GM20000 (cell line): ENCODE data around the gene DPP10.
"Not testable (repeated sequence)": the region's sequence is repeated elsewhere in the genome, so short reads cannot be mapped to it uniquely, and the experiment has no call there.

Experiments used
- DNase-seq: peaks from one replicate; pipeline ENCODE4 v3.0.0; 2012; ENCODE audit warnings: low spot score
- TF ChIP-seq, protein P1 (sequence below): IDR thresholded peaks from 2 replicates; pipeline ENCODE4 v1.5.1; 2012; ENCODE audit warnings: mild to moderate bottlenecking, control low read depth; ENCODE audit errors: extremely low read depth, missing control alignments

Gene DPP10

DNA sequence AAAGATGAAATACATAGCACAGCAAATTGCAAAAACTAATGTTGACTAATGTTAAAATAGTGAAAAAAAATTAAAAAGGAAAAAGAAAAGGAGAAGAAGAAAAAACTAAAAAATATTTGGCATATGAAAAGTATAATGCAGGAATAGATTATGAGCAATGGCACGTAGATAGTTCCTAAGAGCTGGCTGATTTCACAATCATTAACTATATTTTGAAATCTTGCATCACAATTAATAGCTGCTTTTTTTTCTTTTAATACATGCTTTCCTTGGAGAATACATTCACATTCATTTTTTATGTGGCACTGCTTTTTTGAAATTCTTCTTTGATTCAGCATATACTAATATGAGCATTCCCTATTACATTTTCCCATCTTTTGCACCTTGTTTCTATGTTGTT lies 299.8 kb downstream of the DPP10 start:
- TF ChIP-seq, protein P1, sequence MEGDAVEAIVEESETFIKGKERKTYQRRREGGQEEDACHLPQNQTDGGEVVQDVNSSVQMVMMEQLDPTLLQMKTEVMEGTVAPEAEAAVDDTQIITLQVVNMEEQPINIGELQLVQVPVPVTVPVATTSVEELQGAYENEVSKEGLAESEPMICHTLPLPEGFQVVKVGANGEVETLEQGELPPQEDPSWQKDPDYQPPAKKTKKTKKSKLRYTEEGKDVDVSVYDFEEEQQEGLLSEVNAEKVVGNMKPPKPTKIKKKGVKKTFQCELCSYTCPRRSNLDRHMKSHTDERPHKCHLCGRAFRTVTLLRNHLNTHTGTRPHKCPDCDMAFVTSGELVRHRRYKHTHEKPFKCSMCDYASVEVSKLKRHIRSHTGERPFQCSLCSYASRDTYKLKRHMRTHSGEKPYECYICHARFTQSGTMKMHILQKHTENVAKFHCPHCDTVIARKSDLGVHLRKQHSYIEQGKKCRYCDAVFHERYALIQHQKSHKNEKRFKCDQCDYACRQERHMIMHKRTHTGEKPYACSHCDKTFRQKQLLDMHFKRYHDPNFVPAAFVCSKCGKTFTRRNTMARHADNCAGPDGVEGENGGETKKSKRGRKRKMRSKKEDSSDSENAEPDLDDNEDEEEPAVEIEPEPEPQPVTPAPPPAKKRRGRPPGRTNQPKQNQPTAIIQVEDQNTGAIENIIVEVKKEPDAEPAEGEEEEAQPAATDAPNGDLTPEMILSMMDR, result no peak
- no peak for DNase-seq

DNA sequence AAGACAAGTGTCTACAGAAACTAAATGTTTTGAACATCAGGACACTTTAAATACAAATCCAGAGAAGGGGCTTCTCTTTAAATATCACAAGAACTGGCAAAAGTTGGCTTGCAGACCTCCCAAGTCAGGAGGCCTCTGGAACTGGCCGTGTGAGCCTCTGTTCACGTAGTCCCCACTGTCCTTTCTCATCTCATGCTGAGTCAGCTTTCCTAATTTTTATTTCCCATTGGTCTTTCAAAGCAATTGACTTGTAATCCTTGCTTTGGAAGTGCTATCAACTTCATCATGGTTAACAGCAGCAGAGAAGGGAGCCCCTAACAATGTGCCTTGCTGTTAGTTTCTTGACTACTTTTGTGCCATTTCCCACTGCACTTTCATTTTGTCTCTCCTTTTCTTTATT lies 303.3 kb downstream of the DPP10 start:
- no peak for DNase-seq
- TF ChIP-seq, protein P1, result no peak

DNA sequence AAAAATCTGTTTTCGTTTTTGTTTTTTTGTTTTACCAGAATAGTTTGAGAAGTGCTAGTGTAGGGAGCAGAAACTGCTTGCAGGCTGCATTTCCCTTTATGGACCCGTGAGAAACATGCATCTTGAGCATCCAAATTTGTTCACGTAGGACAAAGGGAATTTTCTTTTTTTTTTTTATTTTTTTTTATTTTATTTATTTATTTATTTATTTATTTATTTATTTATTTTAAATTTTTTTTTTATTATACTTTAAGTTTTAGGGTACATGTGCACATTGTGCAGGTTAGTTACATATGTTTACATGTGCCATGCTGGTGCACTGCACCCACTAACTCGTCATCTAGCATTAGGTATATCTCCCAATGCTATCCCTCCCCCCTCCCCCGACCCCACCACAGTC lies 305.7 kb downstream of the DPP10 start:
- DNase-seq, result not testable (repeated sequence)

DNA sequence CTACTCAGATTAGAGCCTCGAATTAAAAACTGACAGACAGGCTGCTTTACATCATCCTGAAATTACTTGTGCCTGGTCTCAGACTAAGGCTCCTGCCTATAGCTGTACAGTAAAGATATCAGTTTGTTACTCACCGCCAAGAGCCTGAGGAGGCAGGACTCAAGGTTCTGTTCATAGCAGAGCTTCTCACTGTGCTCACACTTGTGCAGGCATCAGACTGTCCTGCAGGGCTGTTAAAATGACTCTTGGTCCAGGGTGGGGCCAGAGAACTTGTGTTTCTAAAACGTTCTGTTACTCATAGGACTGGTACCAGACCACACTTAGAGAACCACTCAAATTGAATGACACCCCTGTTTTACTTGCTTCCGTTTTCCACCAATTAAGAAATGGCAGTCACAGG lies 310.0 kb downstream of the DPP10 start:
- TF ChIP-seq, protein P1, result no peak

DNA sequence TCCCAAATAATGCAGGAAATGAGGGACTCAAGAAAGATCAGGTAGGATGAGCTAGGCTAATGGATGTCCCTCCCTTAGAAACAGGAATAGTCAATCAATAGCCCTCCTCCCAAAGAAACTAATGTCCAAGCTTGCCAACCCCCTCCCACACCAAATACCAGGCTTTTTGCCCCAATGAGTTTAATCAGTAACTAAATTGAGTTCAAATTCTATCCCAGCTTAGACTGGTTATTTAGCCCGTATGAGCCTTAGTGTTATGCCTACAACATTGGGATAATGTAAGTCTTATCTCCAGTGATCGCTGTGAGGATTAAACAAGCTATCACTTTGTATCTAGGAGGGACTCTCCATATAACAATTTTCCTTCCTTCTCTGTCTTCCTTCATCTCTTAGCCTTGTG lies 310.7 kb downstream of the DPP10 start:
- TF ChIP-seq, protein P1, result no peak
- no peak for DNase-seq

More for the DNA sequence above, 310.0 kb downstream of the DPP10 start:
- DNase-seq, result no peak

DNA sequence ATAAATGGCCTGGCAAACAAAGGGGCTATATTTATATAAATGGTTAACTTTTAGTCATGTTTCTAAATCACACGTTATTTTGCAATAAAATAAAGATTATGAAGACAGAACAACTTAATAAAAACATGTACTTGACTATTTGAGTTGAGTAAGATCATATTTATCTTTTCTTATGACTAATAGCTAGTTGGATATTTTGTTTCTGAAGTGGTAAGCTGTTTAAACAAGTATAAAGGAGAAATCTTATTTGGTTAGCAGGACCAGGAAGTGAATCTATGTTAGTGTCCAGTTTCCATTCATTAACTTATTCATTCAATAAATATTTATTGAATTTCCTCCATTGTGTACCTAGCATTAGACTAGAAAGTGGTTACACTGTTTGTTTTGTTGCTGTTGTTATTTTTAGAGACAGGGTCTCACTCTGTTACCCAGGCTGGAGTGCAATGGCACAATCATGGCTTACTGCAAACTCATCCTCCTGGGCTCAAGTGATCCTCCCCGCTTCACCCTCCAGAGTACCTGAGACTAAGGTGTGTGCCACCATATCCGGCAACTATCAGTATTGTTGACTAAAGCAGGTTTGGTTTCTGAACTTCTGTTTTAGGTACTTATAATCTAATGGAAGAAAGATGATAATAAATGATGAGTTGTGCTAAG lies 312.6 kb downstream of the DPP10 start:
- DNase-seq, result no peak
- TF ChIP-seq, protein P1, result no peak

DNA sequence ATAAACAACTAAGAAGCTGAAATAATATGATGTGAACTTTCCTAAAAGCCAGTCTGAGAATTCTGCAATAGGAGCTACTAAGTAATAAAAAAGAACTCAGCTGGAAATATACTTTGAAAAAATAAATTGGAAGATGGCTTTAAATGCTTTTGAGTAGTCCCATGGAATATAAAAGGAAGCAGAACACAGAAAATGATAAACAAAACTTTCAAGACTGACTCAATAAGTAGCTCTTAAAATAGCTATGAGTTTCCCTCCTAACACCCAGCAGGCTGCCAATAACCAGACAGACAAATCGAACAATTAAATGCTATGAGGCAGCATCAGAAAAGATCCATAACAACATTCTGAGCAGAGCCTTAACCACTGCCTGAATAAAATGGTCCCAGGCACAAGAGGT lies 319.9 kb downstream of the DPP10 start:
- TF ChIP-seq, protein P1, result no peak
- no peak for DNase-seq

DNA sequence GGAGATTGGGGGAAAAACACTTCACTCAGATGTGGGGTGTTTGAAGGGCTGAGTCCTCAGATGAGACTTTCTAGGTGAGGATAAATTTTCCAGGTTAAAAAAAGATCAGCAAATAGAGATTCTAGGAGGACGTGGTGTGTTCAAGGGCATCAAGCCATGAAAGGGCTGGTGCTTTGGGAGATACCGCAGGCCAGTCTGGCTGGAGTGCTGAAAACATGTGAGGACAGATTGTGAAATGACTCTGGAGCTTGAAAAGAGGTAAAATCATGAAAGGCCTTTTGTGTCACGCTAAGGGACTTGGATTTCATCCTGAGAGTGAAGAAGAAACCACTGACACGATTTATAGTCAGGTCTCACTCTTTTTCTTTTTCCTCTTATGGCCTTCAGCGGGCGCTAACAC lies 320.5 kb downstream of the DPP10 start:
- DNase-seq, result no peak
- TF ChIP-seq, protein P1, result no peak
